ENCODE measurements around the gene GLS2.
A peak's percentile ranks its signal among the peaks of the same experiment; 100 is the strongest.
"Not testable (repeated sequence)": the region's sequence is repeated elsewhere in the genome, so short reads cannot be mapped to it uniquely, and the experiment has no call there.

GLS2 gene

DNA sequence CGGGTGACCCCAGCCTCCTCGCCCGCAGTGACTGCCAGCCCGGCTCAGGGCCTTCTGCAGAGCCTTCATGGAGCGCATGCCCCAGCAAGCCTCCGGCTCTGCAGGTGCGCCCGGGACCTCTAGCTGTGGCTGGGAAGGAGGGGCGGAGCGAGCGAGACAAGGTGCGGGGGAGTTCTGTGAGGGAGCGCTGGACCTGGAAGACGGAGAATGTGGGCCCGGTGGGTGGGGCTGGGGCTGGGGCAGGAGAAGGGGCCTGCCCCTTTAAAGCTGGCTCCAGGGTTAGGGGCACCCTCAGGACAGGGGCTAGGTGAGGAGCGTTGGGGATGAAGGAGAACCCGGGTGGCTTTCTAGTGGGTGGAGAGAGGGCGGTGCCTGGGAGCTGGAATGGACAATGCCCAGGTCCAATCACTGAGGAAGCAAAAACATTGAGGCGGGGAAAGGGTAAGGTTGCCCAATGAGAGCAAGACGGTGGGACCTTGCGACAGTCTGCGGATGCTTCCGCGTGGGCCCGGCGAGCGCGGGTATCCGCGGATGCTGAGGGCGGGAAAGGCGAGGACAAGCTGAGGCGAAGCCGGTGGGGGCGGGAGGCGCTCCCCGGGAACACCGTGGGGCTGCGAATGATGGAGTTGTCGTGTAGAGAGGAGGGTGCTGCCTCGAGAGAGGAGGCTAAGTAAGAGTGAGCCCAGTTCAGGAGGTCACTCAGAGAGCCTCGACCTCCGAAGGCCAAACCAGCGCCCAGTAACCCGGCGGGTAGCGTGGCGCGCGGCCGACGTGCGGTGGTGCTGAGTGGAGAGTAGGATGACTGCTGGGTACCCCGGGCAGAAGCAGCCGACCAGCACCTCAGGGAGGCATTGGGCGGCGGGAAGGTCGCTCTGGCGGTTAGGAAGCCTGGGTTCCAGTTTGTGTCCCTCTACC is at the start of gene GLS2:
Gene GLS2, minus strand, starts transcription at position 121 of the 915 bp plus-strand sequence. Its CDS starts 43 bp downstream, at position 78.
- DNase-seq: peak; percentile 48 to 80

DNA sequence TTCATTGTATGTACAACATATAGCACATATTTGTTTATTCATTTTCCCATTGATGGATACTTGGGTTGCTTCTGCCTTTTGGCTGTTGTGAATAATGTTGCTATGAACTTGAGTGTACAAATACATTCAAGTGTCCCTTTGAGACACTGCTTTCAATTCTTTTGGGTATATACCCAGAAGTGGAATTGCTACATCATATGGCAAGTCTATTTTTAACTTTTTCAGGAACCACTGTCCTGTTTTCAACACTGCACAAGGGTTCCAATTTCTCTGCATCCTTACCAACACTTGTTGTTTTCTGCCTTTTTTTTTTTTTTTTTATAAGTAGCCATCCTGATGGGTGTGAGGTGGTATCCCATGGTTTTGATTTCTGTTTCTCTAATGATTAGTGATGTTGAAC is 49.6 kb upstream of the GLS2 start:
- DNase-seq: no peak

DNA sequence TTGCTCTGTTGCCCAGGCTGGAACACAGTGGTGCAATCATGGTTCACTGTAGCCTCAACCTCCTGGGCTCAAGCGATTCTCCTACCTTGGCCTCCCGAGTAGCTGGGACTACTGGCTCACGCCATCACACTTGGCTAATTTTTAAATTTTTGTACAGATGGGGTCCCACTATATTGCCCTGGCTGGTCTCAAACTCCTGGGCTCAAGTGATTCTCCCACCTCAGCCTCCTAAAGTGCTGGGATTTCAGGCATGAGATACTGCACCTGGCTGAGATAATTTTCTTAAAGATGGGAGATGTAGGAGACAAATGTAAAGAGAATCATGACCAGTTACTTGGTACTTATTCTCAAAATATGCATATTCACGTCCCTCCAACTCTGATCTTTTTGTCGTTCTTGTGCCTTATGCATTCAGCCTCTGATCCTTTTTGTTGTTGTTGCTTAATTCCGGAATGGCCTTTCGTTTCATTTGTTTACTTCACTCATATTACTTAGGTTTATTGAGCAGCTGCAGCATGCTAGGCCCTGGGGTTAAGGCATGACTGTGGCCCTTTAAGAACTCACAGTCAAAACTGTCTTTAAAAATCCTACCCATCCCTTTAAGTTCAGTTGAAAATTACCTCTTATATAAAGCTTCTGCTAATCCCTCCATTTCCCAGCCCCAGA is 42.6 kb upstream of the GLS2 start:
- no peak for DNase-seq

- DNase-seq: no peak
Measured at GRCh38 chr12:56529656-56530055, 41.7 kb upstream of the GLS2 start.

- DNase-seq: no peak
Measured at GRCh38 chr12:56528846-56529245, 40.9 kb upstream of the GLS2 start.

DNA sequence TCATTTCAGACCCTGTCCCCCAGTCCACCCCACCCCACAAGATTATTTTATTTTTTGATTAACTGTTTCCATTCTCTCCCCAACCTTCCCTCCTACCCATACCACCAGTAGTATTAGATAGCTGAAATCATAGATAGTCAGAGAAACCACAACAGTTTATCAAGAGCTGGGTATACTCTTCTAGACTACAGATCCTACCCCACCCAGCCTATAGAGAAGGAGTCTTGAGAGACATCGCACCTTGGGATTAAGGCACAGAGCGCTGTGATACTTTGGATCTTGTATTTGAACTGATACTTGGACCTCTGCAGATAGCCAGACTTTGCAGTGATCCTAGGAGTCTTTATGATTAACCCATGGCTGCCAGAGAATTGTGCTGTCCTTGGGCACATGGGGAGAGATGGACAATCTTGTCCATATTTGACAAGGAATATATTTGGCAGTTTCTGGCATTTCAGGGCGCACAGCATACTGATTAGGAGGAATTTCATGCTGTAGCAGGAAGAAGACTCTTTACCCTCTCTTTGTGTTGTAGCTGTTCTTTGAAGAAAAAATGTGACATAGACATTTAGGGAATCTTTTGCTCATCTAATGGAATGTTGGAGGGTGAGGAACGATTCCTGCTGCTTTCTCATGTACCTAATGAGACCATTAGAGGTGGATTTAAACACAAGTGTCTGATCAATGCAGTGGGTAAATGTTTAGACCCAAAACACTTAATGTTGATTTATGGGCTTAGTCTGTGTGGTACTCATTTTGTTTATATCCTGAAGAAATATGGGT is 34.6 kb upstream of the GLS2 start:
- DNase-seq: no peak

DNA sequence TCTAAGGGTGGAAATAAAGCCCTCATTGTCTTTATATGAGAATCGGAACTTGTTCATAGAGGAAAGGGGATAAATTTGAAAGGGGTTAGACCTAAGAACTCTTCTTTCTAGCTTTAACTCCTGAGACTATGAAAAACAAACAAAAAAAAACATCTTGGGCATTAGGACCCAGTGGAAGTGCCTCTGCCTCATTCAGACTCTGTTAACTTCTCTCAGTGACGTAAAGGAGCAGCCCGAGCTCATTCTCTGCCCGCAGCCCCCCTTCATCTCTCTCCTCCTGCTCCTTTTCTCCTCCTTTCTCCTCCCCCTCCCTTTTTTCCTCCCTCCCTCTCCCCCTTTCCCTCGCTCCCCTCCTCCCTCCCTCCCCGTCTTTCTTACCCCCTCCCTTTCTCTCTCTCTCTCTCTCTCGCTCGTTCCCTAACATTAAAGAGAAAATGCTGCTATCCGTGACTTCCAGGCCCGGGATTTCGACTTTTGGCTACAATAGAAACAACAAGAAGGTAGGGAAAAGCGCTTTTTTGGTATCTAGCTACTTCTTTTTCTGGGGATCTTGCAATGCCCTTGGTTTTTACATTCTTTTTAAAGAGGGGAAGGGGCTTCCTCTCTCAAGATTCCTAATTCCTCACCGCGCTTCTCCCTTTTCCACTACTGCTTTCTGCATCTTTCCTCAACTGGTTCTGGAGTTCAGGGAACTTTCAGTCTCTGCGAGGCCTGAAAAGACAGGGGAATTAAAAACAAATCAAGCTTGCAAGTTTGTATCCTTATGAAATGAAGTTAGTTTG is 33.8 kb upstream of the GLS2 start, which contains the start of gene RBMS2:
Gene RBMS2, plus strand, starts transcription at position 231 of the 782 bp plus-strand sequence. Its CDS starts 204 bp downstream, at position 435.
- DNase-seq: peak; percentile 49 to 84

DNA sequence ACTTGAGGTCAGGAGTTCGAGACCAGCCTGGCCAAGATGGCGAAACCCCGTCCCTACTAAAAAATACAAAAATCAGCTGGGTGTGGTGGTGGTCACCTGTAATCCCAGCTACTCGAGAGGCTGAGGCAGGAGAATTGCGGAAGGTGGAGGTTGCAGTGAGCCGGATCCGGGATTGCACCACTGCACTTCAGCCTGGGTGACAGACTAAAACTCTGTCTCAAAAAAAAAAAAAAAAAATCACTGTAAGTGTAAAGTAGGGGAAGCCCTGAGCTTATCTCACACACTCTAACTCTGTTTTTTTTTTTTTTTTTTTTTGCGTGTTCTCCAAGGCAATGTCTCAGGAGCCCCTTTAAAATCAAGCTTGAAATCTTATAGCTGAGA is 33.2 kb upstream of the GLS2 start:
- DNase-seq: no peak

GRCh38 chr12:56520506-56520905 is 32.5 kb upstream of the GLS2 start:
- no peak for DNase-seq

- no peak for DNase-seq
Measured at GRCh38 chr12:56520048-56520447, 32.1 kb upstream of the GLS2 start.

- no peak for DNase-seq
Measured at GRCh38 chr12:56518570-56518969, 30.6 kb upstream of the GLS2 start.

DNA sequence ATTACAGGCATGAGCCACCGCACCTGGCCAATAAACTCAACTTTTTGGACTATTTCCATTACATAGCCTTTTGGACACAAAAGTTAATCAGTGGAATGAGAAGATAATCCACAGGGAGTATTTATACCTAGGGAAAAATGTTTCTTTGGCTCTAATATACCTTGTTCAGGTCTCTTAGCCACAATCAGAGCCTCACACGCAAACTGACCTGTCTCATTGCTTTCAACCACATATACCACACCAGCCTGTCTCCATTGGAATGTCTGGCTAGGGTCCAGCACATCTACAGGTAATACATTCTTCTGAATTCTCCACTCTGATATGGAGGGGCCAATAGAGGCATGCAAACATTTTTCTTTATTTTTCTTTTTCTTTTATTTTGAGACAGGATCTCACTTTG is 29.9 kb upstream of the GLS2 start:
- no peak for DNase-seq

GRCh38 chr12:56514014-56514318 is 26.0 kb upstream of the GLS2 start:
- not testable (repeated sequence) for DNase-seq

DNA sequence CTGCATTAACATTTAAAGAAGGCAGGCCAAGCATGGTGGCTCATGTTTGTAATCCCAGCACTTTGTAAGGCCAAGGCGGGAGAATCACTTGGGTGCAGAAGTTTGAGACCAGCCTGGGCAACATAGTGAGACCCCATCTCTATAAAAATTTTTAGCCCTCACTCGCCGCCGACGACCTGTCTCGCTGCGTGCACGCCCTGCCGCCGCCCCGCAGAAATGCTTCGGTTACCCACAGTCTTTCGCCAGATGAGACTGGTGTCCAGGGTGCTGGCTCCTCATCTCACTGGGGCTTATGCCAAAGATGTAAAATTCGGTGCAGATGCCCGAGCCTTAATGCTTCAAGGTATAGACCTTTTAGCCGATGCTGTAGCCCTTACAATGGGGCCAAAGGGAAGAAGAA is 22.8 kb upstream of the GLS2 start:
- no peak for DNase-seq

DNA sequence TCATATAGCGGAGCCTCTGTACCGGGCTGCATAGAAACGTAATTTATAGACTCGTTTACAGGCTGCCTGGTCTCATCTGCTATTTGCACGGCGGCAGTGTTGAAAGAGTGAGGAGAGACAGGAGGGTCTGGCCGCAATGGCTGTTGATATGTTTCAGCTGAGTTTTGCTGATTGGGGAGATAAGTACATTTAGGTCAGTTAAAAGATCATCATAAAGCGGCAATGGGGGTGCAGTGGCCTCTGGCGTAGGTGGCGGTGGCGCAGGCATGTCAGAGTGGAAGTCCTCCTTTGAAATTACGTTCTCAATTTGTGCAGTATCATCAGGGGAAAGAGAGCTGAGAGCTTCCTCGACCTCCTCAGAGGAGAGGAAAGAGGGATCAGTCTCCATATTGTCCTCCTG is 11.9 kb upstream of the GLS2 start:
- not testable (repeated sequence) for DNase-seq

GRCh38 chr12:56499452-56499851 is 11.5 kb upstream of the GLS2 start:
- not testable (repeated sequence) for DNase-seq

DNA sequence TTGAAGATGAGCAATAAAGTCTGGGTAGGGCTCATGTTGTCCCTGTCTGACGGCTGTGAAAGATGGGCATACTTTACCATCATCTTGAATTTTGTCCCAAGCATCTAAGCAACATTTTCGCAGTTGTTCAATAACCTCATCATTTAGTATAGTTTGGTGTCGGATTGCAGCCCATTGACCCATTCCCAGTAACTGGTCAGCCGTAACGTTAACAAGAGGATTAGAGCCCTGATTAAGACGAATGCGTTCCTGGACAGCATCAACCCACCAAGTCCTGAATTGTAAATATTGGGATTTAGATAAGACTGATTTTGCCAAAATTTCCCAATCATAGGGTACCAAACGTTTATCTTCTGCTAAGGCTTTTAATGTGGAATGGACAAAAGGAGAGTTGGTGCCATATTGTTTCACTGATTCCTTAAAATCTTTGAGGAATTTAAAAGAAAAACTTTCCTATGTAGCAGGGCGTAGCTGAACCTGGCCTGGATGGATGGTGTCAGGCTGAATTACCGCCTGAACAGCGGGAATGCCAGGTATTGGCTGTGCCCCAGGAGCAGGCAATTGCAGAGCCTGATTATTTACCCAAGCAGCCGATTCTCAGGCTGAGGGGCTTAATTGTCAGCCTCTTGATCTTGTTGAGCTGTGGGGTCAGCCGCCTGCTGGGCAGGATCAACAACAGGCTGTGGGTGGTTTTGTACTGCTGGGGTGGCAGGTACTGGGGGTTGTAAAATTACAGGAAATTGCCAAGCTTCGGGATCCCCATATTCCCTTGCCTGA is 10.4 kb upstream of the GLS2 start:
- not testable (repeated sequence) for DNase-seq

- peak in 1 of 2 donors; percentile 38 for DNase-seq
Measured at GRCh38 chr12:56496704-56497103, 8.7 kb upstream of the GLS2 start.

DNA sequence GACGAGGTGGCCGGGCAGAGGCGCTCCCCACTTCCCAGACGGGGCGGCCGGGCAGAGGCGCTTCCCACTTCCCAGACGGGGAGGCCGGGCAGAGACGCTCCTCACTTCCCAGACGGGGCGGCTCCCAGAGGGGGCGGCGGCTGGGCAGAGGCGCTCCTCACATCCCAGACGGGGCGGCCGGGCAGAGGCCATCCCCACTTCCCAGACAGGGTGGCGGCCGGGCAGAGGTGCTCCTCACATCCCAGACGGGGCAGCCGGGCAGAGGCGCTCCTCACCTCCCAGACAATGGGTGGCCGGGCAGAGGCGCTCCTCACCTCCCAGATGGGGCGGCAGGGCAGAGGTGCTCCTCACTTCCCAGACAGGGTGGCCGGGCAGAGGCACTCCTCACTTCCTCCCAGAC is 6.5 kb upstream of the GLS2 start:
- DNase-seq: not testable (repeated sequence)

DNA sequence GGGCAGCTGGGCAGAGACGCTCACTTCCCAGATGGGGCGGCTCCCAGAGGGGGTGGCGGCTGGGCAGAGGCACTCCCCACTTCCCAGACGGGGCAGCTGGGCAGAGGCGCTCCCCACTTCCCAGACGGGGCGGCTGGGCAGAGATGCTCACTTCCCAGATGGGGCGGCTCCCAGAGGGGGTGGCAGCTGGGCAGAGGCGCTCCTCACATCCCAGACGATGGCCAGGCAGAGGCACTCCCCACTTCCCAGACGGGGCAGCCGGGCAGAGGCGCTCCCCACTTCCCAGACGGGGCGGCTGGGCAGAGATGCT is 6.1 kb upstream of the GLS2 start:
- DNase-seq: not testable (repeated sequence)

DNA sequence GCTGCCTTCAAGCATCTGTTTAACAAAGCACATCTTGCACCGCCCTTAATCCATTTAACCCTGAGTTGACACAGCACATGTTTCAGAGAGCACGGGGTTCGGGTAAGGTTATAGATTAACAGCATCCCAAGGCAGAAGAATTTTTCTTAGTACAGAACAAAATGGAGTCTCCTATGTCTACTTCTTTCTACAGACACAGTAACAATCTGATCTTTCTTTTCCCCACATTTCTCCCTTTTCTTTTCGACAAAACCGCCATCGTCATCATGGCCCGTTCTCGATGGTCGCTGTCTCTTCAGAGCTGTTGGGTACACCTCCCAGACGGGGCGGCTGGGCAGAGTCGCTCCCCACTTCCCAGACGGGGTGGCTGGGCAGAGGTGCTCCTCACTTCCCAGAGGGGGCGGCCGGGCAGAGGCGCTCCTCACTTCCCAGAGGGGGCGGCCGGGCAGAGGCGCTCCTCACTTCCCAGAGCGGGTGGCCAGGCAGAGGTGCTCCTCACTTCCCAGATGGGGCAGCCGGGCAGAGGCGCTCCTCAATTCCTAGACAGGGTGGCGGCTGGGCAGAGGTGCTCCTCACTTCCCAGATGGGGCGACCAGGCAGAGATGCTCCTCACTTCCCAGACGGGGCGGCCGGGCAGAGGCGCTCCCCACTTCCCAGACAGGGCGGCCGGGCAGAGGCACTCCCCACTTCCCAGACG is 5.6 kb upstream of the GLS2 start:
- DNase-seq: not testable (repeated sequence)

All from hippocampal formation (tissue), 2 donors.